ENCODE data around the gene RAP2A. TPM values are rescaled to one million over a fixed set of nuclear protein-coding genes. Genes with fewer than 3 reads are reported as not detected.
A peak's percentile ranks its signal among the peaks of the same experiment; 100 is the strongest.

Gene RAP2A
- total and polyA plus RNA-seq, 12 donors = 4.2 to 31.0 (median 20.4) TPM

DNA sequence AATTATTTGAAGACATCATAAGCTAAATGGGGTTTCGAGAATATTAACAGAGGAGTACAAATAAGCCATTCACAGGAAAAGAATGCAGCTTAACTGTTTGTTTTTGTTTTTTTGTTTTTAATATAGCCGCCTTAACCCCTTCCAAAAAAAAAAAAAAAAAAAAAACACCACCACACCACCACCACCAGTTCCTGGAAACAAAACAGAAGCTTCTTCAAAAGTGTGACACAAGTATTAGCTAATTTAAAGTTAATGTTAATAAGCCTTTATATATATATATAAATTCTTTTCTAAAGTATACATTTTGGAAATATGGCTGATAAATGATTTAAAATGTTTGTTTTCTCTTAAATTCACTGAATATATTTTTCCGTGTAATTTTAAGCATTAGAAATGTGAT lies 1.4 kb downstream of the RAP2A start:
- peaks cover 0 to 72% (median 57%) of the 10 kb centered on the region in 9 donors for H3K4me1 ChIP-seq
- H3K4me3 ChIP-seq = peak overlapping the region; percentile 58 to 98 (median 79)
- 26 to 27% methylated on average over 3 of the region's 3 CpGs for WGBS, 2 donors
- peak overlapping the region in 4 of 10 donors; percentile 79 to 89 (median 84) for H3K27ac ChIP-seq
- no peak for DNase-seq
- H3K36me3 ChIP-seq = peaks cover 0 to 7% (median 0%) of the 10 kb centered on the region in 9 donors
- TF ChIP-seq CTCF (IDR thresholded peaks at IDR 0.05) = no peak
- no peaks in the 10 kb centered on the region for H3K27me3 ChIP-seq
- intact Hi-C loops (cut with DNase I) = loop anchor here in 5 of 10 donors (5.0 to 10.0 kb wide), 3 partner anchors 211 to 367 kb away; partner anchors contain the start of gene MBNL2 (in 4 of the 5)
- no peak for ATAC-seq
- no peaks in the 10 kb centered on the region for H3K9me3 ChIP-seq

DNA sequence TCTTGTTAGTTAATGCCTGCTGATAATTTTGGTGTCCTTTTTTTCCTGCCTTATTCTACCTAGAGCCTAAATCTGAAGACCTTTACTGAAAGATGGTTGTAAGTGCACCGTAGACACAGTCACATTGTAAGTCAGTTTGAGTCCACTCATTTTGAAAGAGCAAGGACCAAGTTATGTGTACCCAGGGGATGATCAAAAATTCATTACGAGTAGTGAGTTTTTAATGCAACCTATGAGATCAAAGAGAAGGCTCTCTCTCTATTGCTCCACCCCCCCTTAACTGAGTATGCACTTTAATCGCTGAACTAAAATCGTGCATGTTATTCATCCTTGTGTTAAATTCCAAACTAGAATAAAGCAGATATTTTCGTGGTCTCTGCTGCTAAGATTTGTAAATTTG lies 1.8 kb downstream of the RAP2A start:
- Histone ChIP-seq H3K36me3 (peaks cover 0 to 9% (median 0%) of the 10 kb centered on the region in 9 donors), H3K27ac (no peak overlapping the region), H3K4me1 (peaks cover 0 to 71% (median 57%) of the 10 kb centered on the region in 9 donors), H3K27me3 (no peaks in the 10 kb centered on the region), H3K4me3 (peak overlapping the region in 8 of 10 donors; percentile 64 to 98 (median 82)), H3K9me3 (no peaks in the 10 kb centered on the region)
- no peak for DNase-seq
- intact Hi-C loops (cut with DNase I) = loop anchor here in 5 of 10 donors (5.0 to 10.0 kb wide), 3 partner anchors 211 to 367 kb away; partner anchors contain the start of gene MBNL2 (in 4 of the 5)
- ATAC-seq = no peak
- WGBS, 2 donors = 18 to 24% methylated on average over 5 of the region's 5 CpGs
- no peak for TF ChIP-seq CTCF (IDR thresholded peaks at IDR 0.05)

DNA sequence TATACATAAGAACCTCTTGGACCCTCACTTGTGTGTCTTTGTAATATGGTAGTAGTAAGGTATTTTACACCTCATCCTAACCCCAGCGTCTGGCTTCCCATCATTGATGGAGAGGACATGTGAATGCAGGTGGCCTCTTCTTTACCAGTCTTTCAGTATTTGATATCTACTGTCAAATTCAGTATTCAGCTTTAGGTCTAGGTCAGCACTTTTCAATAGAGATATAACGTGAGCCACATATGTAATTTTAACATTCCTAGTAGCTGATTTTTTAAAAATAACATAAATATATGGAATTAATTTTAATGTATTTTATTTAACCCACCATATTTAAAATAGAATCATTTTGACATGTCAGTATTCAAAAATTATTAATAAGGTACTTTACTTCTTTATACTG lies 2.9 kb downstream of the RAP2A start:
- peaks cover 0 to 71% (median 55%) of the 10 kb centered on the region in 9 donors for H3K4me1 ChIP-seq

DNA sequence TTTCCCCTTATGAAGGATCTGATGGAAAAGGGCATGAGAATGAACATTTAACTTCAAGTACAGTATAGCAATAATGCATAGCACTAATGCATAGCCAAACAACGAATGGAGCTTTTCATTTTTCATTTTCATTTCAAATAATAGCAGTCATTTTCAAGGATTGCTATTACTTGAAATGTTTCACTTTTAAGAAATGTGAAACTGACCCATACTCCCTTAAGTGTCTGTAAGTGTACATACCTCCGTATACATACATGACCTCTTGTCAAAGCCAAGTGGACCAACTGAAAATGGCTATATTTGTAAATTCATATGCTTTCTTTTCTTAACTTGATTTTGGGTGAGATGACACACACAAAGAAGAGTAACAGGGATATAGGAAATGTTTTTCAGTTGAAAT lies 3.8 kb downstream of the RAP2A start:
- no peaks in the 10 kb centered on the region for H3K27me3 ChIP-seq
- intact Hi-C loops (cut with DNase I) = loop anchor here in 5 of 10 donors (5.0 to 10.0 kb wide), 3 partner anchors 213 to 365 kb away; partner anchors contain the start of gene MBNL2 (in 4 of the 5)
- WGBS, 2 donors = 75% methylated on average over 2 of the region's 2 CpGs
- no peak for TF ChIP-seq CTCF (IDR thresholded peaks at IDR 0.05)
- H3K27ac ChIP-seq = no peak overlapping the region
- H3K4me1 ChIP-seq = peaks cover 0 to 68% (median 49%) of the 10 kb centered on the region in 9 donors
- no peaks in the 10 kb centered on the region for H3K9me3 ChIP-seq
- no peak for ATAC-seq
- no peak for DNase-seq
- no peak overlapping the region for H3K4me3 ChIP-seq
- H3K36me3 ChIP-seq = peaks cover 0 to 13% (median 0%) of the 10 kb centered on the region in 9 donors

More for the DNA sequence above, 2.9 kb downstream of the RAP2A start:
- peak overlapping the region in 6 of 10 donors; percentile 77 to 98 (median 84) for H3K4me3 ChIP-seq
- TF ChIP-seq CTCF (IDR thresholded peaks at IDR 0.05) = no peak
- H3K9me3 ChIP-seq = no peaks in the 10 kb centered on the region
- 76 to 84% methylated on average over 2 of the region's 2 CpGs for WGBS, 2 donors
- no peak overlapping the region for H3K27ac ChIP-seq
- intact Hi-C loops (cut with DNase I) = loop anchor here in 5 of 10 donors (5.0 to 10.0 kb wide), 3 partner anchors 212 to 365 kb away; partner anchors contain the start of gene MBNL2 (in 4 of the 5)
- DNase-seq (no peak), ATAC-seq (no peak)
- peaks cover 0 to 9% (median 0%) of the 10 kb centered on the region in 9 donors for H3K36me3 ChIP-seq
- no peaks in the 10 kb centered on the region for H3K27me3 ChIP-seq

All from heart right ventricle (tissue), 16 donors.